Activated naive CD8-positive, alpha-beta T cell treated with anti-CD3 and anti-CD28 coated beads, Interleukin-2, amount 10 ng/mL, durations not matched to agents 7 days and 5 days (primary cell): ENCODE results near the gene SURF2. TPM values are rescaled to one million over a fixed set of nuclear protein-coding genes. Genes with fewer than 3 reads are reported as not detected.
"Not testable (repeated sequence)": the region's sequence is repeated elsewhere in the genome, so short reads cannot be mapped to it uniquely, and the experiment has no call there.

ENCODE experiments used
- ATAC-seq: fragments of 150-1000 bp; cut with Tn5 transposase; one replicate; pipeline ENCODE4 v1.10.0; 2021; ENCODE audit warnings: low read depth, moderate library complexity
- POLR2A ChIA-PET: fragments of 350-600 bp; sonication (Branson Sonifier 250); formaldehyde crosslinking; loops from one replicate; lab custom pipeline; 2021; ENCODE audit warnings: antibody characterized with exemption; lab: Charles Lee
- DNase-seq: peaks from one replicate; pipeline ENCODE4 v3.0.0; 2021
- H3K27ac Mint-ChIP-seq: one replicate; pipeline ENCODE4 v1.8.0; 2022; ENCODE audit warnings: mild to moderate bottlenecking, mixed read lengths
- H3K27me3 Mint-ChIP-seq: one replicate; pipeline ENCODE4 v1.8.0; 2022; ENCODE audit warnings: mild to moderate bottlenecking, moderate library complexity, mixed read lengths
- H3K36me3 Mint-ChIP-seq: one replicate; pipeline ENCODE4 v1.8.0; 2021; ENCODE audit warnings: mild to moderate bottlenecking, mixed read lengths
- H3K4me1 Mint-ChIP-seq: one replicate; pipeline ENCODE4 v1.8.0; 2021; ENCODE audit warnings: mixed read lengths
- H3K4me3 Mint-ChIP-seq: one replicate; pipeline ENCODE4 v1.8.0; 2022; ENCODE audit warnings: mild to moderate bottlenecking, moderate library complexity, mixed read lengths
- H3K9me3 Mint-ChIP-seq: one replicate; pipeline ENCODE4 v1.8.0; 2021; ENCODE audit warnings: mixed read lengths
- total RNA-seq, 2 experiments: library from RNA; stranded (reverse); gene quantifications; one replicate each; pipeline ENCODE4 v1.2.3, GENCODE V29; 2021

The SURF2 gene
- total RNA-seq, 2 experiments from 2014 or later = 16.2 to 17.0 TPM

GRCh38 chr9:133390713-133391112, 34.4 kb downstream of the SURF2 start:
- DNase-seq = no peak
- Mint-ChIP-seq H3K9me3 (no peaks in the 10 kb centered on the region), H3K4me3 (no peak overlapping the region), H3K27ac (no peak overlapping the region), H3K4me1 (no peaks in the 10 kb centered on the region), H3K36me3 (no peaks in the 10 kb centered on the region), H3K27me3 (peaks cover 2% of the 10 kb centered on the region)
- no peak for ATAC-seq
- POLR2A ChIA-PET = no interaction called here

DNA sequence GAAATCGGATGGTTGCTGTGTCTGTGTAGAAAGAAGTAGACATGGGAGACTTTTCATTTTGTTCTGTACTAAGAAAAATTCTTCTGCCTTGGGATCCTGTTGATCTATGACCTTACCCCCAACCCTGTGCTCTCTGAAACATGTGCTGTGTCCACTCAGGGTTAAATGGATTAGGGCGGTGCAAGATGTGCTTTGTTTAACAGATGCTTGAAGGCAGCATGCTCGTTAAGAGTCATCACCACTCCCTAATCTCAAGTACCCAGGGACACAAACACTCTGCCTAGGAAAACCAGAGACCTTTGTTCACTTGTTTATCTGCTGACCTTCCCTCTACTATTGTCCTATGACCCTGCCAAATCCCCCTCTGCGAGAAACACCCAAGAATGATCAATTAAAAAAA, 35.1 kb downstream of the SURF2 start:
- H3K9me3 Mint-ChIP-seq, H3K27ac Mint-ChIP-seq, H3K27me3 Mint-ChIP-seq, POLR2A ChIA-PET, H3K4me1 Mint-ChIP-seq, H3K36me3 Mint-ChIP-seq, DNase-seq, ATAC-seq, H3K4me3 Mint-ChIP-seq: not testable (repeated sequence)

GRCh38 chr9:133392308-133392707, 36.0 kb downstream of the SURF2 start:
- H3K27ac Mint-ChIP-seq, H3K9me3 Mint-ChIP-seq, H3K36me3 Mint-ChIP-seq, H3K4me1 Mint-ChIP-seq, DNase-seq, POLR2A ChIA-PET, ATAC-seq, H3K27me3 Mint-ChIP-seq, H3K4me3 Mint-ChIP-seq: not testable (repeated sequence)

GRCh38 chr9:133393399-133393798, 37.0 kb downstream of the SURF2 start:
- peaks cover 3% of the 10 kb centered on the region for H3K4me1 Mint-ChIP-seq
- H3K27me3 Mint-ChIP-seq = peaks cover 2% of the 10 kb centered on the region
- ATAC-seq (no peak), DNase-seq (no peak)
- H3K9me3 Mint-ChIP-seq = no peaks in the 10 kb centered on the region
- no peak overlapping the region for H3K27ac Mint-ChIP-seq
- POLR2A ChIA-PET = no interaction called here
- H3K4me3 Mint-ChIP-seq = no peak overlapping the region
- no peaks in the 10 kb centered on the region for H3K36me3 Mint-ChIP-seq

GRCh38 chr9:133394687-133395271, 38.4 kb downstream of the SURF2 start:
- peaks cover 3% of the 10 kb centered on the region for H3K4me1 Mint-ChIP-seq

DNA sequence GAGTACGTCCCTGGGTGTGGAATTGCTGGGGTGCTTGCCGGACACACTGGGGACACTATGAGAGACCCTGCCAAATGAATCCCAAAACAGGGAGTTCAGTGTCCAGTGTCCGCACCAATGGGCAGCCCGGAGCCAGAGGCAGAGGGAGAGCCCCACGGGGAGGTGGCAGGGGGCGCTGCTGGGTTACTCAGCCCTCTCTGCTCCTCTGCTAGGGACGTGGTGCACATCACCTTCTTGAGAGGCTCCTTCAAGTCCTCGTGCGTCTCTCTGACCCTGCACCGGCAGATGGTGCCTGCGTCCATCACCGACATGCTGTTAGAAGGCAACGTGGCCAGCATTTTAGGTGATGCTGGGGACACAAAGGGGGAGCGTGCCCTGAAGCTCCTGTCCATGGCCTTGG, 40.6 kb downstream of the SURF2 start:
- Mint-ChIP-seq H3K4me3 (no peak overlapping the region), H3K36me3 (no peaks in the 10 kb centered on the region), H3K4me1 (peaks cover 3% of the 10 kb centered on the region), H3K27me3 (peaks cover 2% of the 10 kb centered on the region), H3K9me3 (no peaks in the 10 kb centered on the region), H3K27ac (no peak overlapping the region)
- POLR2A ChIA-PET = no interaction called here
- DNase-seq (no peak), ATAC-seq (no peak)

More at GRCh38 chr9:133394687-133395271, 38.4 kb downstream of the SURF2 start:
- H3K36me3 Mint-ChIP-seq = no peaks in the 10 kb centered on the region
- H3K27me3 Mint-ChIP-seq = peaks cover 2% of the 10 kb centered on the region
- no peak overlapping the region for H3K27ac Mint-ChIP-seq
- H3K4me3 Mint-ChIP-seq = no peak overlapping the region
- H3K9me3 Mint-ChIP-seq = no peaks in the 10 kb centered on the region
- no peak for DNase-seq
- POLR2A ChIA-PET = no interaction called here
- no peak for ATAC-seq

- Mint-ChIP-seq H3K4me3 (no peak overlapping the region), H3K27ac (no peak overlapping the region), H3K36me3 (no peaks in the 10 kb centered on the region), H3K9me3 (no peaks in the 10 kb centered on the region), H3K27me3 (peaks cover 2% of the 10 kb centered on the region), H3K4me1 (peaks cover 3% of the 10 kb centered on the region)
- DNase-seq (no peak), ATAC-seq (no peak)
- POLR2A ChIA-PET = no interaction called here
Measured at GRCh38 chr9:133397370-133397769, 41.0 kb downstream of the SURF2 start.

DNA sequence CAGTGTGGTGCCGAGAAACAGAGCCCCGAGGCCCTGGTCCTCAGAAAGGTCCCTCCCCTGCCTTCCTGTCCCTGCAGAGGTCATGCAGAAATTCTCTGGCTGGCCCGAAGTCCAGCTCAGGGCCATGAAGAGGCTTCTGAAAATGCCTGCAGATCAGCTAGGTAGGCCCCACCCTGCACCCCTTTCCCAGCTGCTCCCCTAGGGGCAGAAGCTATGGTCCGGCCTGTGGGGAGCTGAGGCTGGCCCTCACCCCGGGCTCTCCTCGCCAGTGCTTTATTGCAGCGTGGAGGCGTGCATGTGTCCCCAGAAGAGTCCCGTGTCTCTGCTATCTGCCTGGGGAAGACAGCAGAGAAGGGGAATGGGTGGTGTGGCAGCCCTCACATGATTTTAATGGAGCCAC, 41.5 kb downstream of the SURF2 start:
- Mint-ChIP-seq H3K36me3 (no peaks in the 10 kb centered on the region), H3K27ac (no peak overlapping the region), H3K4me1 (peaks cover 3% of the 10 kb centered on the region), H3K4me3 (no peak overlapping the region), H3K27me3 (peaks cover 2% of the 10 kb centered on the region), H3K9me3 (no peaks in the 10 kb centered on the region)
- POLR2A ChIA-PET = no interaction called here
- DNase-seq = no peak
- no peak for ATAC-seq

- Mint-ChIP-seq H3K4me1 (peaks cover 5% of the 10 kb centered on the region), H3K27me3 (no peaks in the 10 kb centered on the region), H3K9me3 (no peaks in the 10 kb centered on the region), H3K36me3 (no peaks in the 10 kb centered on the region), H3K4me3 (no peak overlapping the region), H3K27ac (no peak overlapping the region)
- DNase-seq = no peak
- no peak for ATAC-seq
- POLR2A ChIA-PET = no interaction called here
Measured at GRCh38 chr9:133400292-133400691, 43.9 kb downstream of the SURF2 start.

DNA sequence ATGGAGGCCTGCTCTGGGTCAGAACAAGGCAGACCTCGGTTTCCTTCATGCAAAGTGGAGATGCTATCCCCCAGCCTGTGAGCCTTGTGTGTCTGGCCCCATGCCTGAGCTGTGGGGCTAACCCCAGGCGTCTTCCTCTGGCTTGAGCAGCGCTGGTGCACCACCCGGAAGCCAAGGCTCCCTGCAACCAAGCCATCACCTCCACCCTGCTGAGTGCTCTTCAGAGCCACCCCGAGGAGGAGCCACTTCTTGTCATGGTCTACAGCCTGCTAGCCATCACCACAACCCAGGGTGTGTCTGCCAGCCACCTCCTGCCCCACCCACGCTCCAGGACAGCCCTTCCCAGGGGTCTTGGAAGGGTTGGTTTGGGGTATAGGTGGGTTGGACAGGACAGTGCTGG, 45.2 kb downstream of the SURF2 start:
- H3K27ac Mint-ChIP-seq = no peak overlapping the region
- peaks cover 1% of the 10 kb centered on the region for H3K36me3 Mint-ChIP-seq
- DNase-seq (no peak), ATAC-seq (no peak)
- H3K4me1 Mint-ChIP-seq = peaks cover 5% of the 10 kb centered on the region
- H3K27me3 Mint-ChIP-seq = no peaks in the 10 kb centered on the region
- POLR2A ChIA-PET = no interaction called here
- no peak overlapping the region for H3K4me3 Mint-ChIP-seq
- H3K9me3 Mint-ChIP-seq = no peaks in the 10 kb centered on the region

DNA sequence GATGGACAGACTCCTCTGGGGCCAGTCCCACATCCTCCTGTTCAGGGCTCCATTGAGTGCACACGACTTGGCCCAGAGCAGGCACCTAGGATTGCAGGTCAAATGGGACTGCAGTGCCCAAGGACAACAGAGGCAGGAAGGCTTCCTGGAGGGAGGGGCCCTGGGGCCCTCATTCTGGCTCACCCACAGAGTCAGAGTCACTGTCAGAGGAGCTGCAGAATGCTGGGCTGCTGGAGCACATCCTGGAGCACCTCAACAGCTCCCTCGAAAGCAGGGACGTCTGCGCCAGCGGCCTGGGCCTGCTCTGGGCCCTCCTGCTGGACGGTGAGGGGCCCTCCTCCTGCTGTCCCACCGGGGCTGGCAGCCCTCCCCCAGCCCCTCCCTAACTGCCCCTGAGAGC, 46.3 kb downstream of the SURF2 start:
- Mint-ChIP-seq H3K9me3 (no peaks in the 10 kb centered on the region), H3K27ac (no peak overlapping the region), H3K27me3 (no peaks in the 10 kb centered on the region), H3K4me3 (no peak overlapping the region), H3K36me3 (peaks cover 10% of the 10 kb centered on the region), H3K4me1 (peaks cover 10% of the 10 kb centered on the region)
- no peak for ATAC-seq
- POLR2A ChIA-PET = interaction anchor here (0.7 kb wide), 1 partner anchor 32 kb away, joined by 3 read pairs; no protein-coding TSS in a partner anchor
- no peak for DNase-seq

GRCh38 chr9:133403766-133404453, 47.6 kb downstream of the SURF2 start:
- Mint-ChIP-seq H3K36me3 (peaks cover 11% of the 10 kb centered on the region), H3K4me1 (peaks cover 10% of the 10 kb centered on the region), H3K27me3 (no peaks in the 10 kb centered on the region), H3K9me3 (no peaks in the 10 kb centered on the region), H3K4me3 (no peak overlapping the region), H3K27ac (no peak overlapping the region)
- ATAC-seq = peak; percentile 51
- DNase-seq = peak; percentile 71
- POLR2A ChIA-PET = interaction anchor here (0.8 kb wide), 1 partner anchor 30 kb away, joined by 7 read pairs; no protein-coding TSS in a partner anchor

DNA sequence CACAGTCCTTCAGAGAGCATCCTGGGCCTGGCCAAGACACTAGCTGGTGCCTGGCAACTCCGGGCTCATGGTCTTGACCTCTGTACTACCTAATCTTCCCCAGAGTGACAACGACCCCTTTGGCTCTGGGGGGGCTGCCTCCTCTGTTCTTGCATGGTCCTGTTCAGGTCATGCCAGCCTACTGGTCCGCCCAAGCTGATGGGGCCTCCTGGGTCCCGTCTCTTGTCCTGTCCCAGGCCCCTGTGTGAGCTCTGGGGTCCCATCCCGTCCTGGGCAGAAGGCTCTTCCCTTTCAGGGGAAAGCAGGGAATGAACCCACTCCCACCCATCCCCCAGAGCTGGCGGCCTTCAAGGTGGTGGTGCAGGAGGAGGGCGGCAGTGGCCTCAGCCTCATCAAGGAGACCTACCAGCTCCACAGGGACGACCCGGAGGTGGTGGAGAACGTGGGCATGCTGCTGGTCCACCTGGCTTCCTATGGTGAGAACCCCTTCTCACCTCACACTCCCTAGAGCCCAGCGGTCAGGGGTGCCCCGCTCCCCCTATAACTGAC, 48.2 kb downstream of the SURF2 start:
- Mint-ChIP-seq H3K4me3 (no peak overlapping the region), H3K4me1 (peaks cover 10% of the 10 kb centered on the region)

More for the DNA sequence above, 48.2 kb downstream of the SURF2 start:
- H3K27ac Mint-ChIP-seq = no peak overlapping the region
- no peak for ATAC-seq
- H3K9me3 Mint-ChIP-seq = no peaks in the 10 kb centered on the region
- H3K36me3 Mint-ChIP-seq = peaks cover 11% of the 10 kb centered on the region
- DNase-seq = no peak
- POLR2A ChIA-PET = interaction anchor here (0.8 kb wide), 1 partner anchor 30 kb away, joined by 7 read pairs; no protein-coding TSS in a partner anchor
- no peaks in the 10 kb centered on the region for H3K27me3 Mint-ChIP-seq
